NCI-H774 (cell line): ENCODE measurements around the gene DPYSL3.

Experiments used
- DNase-seq: peaks from one replicate; lab custom pipeline; 2025; lab: John Stamatoyannopoulos, UW

The DPYSL3 gene

DNA sequence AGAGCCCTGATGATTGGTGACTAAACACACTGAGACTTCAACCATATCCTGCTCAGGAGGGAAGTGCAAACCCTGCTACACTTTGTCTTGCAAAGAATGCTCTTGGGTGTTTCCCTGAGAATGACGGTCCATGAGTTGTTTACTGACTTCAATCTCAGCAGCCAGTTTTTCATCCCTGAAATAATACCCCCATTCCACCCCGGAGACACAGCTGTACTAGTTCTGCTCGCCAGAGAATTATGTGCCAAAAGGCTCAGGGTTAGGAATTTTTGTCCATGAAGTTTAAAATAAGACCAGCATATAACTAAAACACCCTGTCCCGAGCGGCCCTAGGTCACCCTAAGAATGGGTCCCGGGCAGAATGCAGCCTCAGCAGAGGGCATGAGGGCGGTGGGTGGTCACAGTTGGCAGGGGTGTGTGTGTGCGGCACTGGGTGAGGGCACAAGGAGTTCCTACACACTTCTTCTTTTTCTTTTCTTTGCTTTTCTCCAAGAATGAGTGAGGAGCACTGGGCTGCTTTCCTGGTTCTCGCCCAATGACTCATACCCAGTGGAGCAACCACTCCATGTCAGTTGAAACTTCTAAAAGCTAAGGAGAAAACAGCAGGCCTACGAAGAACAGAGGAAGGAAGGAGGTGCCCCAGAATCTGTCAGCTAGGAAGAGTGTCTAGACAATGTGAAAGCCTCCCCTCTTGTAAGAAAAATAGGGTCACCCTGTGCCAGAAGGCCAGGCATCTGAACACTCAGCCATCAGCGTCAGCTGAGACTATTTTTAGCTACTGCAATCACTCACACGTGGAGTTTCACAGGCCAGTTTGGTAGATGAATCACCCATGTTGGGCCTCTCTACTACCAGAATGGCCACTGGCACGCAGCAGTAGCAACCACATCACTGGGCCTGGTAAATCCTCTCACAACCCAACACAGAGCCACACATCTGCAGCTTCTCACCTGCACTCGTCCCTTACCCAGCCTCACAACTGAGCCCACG is 105.9 kb downstream of the DPYSL3 start:
- DNase-seq, result no peak

DNA sequence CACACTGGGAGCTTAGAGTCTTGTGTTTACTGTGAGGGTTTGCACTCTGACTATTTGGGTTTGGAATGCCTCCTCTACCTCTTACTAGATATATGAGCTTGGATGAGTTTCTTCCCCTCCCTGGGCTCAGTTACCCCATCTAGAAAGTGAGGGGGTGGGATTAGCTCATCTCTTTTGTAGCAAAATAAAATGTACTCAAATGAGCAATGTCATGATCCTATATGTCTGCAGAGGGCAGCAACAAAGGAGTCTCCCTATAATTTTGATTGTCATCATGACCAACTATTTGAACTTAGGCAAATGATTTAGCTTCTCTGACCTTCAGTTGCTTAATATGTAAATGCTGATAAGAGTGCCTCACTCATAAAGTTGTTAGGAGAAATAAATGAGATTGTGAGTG is 109.0 kb downstream of the DPYSL3 start:
- DNase-seq, result no peak

DNA sequence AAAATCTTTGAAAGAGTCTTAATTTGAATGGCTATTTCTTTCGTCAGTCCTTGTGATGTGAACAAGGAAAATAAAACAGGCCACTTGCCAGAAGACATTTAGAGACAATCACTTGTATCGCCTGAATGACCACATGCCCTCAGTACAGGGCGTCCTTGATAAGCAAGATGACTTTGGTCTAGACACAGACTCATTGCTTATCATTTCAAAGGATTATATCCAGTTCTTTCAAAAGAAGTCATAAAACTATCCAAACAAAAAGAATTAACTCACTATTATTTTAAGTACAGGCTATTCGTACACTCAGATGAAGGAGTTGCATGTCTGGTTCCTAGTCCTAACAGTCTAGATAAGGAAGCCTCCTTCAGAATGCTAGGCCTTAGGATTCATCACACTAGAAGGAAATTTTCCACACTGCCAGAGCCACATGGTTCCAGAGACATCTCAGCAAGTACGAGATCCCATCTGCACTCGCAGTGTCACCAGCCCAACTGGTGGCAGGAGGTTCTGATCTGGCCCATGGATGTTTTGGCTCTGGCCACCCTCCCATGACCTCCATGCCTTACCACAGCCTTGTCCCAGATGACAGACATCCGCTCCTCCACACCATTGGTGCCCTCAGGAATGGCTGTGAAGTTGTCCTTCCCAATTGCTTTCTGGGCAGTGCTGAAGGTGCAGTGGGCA is 109.6 kb downstream of the DPYSL3 start:
- no peak for DNase-seq

DNA sequence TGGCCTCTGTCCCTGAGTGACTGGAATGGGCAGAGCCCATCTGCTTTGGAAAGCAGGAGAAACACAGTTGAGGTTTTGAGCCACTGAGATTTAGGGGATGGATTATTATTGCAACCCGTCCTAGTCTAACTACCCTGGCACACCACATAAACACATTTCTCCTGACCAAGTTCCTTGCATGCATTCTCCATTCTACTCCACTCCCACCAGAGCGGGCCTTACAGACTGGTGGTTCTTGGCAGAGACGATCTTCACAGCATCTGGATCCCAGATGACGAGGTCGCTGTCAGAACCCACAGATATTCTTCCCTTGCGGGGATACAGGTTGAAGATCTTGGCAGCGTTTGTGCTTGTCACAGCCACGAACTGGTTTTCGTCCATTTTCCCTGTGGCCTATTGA is 111.0 kb downstream of the DPYSL3 start:
- no peak for DNase-seq

DNA sequence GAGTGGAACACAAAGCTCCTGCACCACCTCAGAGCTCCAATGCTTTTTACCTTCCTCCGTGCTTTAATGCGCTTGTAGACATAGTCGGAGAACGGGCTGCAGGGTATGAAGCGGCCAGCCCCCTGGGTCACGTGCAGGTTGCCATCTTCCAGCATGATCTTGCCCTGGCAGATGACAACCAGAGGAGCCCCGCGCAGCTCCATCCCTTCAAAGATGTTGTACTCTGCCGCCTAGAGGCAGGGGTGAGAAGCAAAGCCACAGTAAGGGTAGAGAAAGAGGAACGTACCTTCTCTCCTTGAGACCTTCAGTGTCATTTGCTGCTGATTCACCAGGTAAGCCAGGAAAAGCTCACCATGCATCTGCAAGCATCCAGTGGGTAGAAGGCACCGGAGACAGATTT is 112.3 kb downstream of the DPYSL3 start:
- no peak for DNase-seq

DNA sequence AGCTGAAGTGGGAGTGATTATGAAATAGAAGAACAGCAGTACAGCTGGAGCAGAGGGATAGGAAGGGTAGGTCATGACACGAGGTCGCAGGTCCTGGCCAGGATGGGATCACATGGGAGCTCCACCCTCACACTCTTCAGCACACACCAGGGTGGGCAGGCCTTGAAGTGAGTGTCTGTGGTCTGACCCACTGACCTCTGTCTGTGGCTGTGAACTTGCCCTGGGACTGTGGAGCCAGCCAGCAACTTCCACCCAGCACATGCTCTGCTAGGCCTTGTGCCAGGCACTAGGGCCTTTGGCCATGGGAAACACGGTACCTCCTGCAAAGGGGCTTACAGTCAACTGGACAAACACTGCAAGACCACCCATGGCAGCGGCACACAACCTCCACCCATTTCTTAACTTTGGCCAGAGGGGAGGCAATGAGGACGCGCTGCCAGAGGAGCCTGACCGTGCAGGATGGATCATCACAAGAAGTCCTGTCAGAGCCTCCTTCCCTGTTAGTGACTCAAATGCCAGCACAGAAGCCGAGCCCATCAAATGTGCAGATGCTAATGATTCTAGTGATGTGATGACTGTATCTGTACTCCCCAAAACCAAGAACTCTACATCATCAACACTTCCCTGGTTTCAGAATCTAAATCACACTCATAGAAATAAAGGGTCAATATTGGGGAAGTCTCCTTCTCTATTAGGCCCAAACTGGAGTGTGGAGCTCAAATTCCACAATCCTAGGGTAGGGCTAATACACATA is 113.6 kb downstream of the DPYSL3 start:
- DNase-seq, result no peak

DNA sequence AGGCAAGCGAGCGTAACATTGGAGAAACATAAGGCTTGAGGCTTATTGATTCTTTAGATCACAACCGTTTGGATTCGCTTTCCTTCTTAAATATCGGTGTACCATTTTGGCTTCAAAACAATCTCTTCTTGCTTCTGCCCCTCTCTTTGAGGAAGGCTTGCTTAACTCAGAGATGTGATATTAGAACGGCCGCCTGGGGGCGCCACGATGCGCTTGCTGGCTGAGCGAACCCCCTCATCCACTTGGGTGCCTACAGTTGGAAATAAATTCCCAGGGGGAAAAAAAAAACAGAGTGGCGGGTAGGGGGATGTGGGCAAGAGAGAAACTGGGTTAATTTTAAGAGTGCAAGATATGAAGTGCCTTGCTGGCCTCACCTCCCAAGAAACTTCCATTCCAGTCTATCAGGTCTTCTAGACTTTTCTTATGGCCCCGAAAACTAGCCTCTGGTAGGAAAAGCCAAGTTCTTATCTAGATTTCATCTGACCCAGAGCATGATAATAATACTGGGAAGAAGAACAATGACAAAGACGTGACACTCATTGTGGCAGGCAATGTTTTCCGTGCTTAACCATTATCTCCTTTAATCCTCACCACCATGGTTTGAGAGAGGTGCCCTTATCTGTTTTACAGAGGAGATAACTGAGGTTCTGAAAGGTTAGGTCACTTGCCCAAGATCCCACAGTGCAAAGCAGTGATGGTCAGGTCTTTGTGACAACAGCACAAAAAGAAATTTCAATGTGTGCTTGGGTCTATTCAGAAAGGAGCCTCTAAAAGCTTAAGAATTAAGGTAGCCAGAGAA is 115.8 kb downstream of the DPYSL3 start:
- DNase-seq, result no peak

DNA sequence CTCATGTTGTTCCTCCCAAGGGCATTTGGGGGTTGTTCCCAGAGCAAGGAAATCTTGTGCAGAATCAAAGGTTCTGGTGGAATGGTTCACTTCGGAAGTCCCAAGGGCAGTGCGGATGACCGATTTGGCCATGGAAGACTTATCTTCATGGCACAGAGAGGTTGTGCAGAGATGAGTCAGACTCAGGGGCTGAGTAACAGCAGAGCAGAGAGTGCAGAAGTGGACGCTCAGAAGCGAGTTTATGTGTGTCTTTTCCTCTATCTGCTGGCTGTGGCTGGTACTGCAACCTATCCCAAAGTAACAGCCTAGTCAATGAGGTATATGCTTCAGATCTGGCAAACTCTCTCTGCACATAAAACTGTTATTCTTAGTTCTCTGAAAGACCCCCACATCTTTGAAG is 118.1 kb downstream of the DPYSL3 start:
- DNase-seq, result no peak

DNA sequence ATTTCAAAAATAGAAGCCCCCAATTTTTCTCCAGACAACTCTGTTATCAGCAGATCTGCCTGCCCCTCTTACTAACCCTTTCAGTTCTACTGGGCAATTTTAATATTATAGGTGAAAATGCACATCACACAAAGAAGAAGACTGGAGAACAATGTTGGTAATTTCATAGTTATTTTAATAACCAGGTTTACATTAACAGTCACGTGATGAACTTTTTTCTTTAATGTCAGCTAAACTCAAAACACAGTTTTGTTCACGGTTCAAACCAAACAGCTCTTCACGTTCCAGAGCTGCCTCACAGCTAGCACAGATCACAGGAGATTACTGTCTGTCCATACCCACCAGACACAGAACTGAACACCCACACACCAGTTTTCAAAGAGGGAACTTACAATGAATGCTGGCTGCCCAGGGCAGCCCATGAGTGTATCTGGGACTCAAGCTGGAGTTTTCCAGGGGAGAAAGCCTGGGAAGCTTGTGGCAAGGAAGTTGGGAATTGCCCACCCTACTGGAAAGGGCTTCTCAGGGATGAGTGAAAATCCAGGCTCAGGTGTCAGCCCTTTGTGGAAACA is 119.1 kb downstream of the DPYSL3 start:
- no peak for DNase-seq

DNA sequence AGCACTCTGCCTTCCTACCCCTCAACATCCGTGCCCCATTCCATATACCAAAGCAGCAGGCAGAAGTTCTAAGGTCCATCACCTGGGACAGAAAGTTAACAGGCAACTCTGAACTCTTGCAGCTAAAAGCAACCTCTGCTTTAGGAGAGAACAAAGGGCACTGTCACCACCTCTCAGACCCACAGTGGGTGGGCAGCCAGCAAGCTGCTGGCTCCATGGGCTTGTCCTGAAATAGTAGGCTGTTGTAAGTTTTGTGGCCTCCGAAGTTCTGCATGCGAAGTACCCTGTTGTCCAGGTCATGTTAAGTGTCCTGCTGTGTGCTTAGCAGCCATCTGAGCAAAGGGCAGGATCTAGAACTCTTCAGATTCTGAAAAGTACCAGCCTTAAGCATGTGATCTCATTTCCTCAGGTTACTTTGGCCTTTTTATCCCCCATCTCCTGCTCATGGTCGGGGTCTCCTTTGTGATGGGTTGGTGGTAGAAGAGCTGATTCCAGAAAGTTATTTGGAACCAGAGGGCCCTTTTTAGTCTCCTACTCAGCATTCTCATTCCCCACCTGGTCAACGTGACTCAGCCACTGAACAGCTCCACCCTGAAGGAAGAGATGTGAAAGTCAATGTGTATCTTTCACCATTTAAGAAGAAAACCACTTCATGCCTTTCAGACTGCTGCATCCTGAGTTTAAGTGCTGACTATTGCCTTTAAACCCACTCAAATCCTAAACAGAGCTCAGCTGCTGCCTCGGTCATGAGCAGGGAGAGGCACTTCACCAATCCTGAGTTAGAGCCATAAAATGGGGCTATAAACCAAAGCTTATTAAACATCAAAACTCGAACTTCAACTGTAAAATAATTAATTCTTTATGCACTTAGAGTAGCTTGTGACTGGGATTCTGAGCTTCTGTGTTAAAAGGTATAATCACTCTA is 121.4 kb downstream of the DPYSL3 start:
- DNase-seq, result no peak

DNA sequence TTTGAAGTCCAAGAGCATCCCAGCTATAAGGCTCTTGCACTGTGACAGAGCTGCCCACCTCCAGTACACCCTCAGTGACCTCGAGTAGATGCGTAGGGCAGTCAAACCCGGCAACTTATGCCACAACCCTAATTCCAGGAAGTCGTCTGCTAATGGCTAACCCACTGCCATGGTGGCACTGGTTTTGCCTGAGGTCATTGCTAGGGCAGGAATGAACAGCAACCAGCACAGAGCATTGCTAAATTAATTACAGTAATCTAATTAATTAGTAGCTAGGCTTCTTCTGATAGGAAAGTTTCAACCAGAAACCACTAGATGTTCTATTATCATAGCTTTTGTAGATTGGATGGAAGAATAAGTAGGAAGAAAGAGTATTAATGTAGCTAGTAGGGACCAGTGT is 122.8 kb downstream of the DPYSL3 start:
- DNase-seq, result no peak

DNA sequence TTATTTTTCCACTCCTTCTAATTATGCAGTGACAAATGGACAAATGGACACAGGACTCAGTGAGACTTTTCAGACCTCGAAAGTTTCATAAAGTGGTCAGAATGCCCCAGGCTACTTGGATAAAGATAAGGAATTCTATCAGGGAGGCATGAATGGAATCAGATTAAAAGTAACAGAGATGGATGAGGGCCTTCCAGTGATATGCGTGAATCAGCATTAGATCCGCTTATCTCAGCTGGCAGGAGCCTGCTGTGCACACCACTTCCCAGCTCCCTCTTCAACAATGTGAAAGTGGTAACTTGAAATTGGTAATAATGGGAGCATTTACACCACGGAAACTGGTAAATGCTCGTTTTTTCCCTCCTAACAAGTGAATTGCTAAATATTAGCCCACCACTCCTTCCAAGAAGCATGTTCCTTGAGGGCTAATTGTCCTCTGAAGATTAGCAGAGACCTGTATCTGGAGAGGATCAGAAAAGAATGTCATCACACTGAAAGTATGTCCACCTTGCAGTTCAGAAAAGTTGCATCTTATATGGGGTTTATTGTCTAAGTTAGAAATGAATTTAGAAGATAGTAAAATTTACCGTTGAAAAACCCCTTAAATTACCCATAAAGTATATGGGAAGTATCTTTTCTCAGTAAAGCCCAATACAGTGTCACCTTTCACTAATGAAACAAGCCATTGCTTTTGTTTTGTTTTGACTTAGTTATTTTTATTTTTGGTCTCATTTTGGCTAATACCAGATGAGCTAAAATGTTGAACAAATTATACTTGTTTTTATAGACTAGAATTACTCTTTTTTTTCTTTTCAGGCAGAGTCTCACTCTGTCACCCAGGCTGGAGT is 125.3 kb downstream of the DPYSL3 start:
- no peak for DNase-seq

DNA sequence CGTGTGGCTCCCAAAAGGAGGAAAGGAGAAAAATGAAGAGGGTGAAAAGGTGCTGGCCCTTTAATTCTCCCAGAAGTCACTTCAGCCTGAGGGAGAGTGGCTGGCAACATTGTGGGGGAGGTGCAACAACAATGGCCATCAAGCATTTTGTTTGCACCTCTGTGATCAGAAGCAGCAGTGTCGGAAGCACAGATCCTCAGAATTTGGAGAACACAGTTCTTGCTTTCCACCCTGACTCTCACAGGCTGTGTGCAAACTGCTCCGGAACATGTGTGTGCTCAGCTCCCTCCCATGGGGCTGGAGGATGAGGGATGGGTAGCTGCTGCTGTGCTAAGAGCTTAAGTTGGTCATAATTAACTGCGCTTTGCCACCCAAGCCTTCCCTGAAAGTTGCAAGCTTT is 127.1 kb downstream of the DPYSL3 start:
- no peak for DNase-seq

DNA sequence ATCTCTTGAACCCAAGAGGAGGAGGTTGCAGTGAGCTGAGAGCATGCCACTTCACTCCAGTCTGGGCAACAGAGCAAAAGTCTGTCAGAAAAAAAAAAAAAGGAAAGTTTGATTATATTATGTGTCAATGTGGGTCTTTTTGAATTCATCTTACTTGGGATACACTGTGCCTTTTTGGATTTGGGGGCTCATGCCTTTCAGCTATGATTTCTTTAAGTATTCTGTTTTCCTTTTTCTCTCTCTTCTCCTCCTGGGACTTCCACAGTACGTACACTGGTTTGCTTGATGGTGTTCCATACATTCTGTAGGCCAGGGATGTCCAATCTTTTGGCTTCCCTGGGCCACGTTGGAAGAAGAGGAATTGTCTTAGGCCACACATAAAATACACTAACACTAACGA is 128.3 kb downstream of the DPYSL3 start:
- no peak for DNase-seq

DNA sequence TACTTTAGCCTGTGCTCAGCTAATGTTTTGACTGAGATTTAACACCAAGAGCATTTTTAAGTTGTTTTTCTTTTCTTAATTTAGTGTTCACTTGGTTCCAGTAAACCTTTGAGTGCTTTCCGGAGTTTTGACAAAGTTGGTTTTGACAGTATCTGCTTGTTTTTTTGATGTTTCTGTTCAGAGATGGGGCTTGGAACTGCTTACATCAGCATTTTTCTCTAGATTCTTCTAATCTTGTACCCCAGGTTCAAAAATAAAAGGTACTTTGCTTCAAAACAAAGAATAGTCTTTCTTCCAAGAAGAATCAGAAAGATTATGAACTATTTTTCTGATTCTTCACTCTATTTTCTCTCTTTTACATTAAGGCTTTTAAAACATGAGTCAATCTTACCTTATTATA is 132.2 kb downstream of the DPYSL3 start:
- DNase-seq, result no peak

DNA sequence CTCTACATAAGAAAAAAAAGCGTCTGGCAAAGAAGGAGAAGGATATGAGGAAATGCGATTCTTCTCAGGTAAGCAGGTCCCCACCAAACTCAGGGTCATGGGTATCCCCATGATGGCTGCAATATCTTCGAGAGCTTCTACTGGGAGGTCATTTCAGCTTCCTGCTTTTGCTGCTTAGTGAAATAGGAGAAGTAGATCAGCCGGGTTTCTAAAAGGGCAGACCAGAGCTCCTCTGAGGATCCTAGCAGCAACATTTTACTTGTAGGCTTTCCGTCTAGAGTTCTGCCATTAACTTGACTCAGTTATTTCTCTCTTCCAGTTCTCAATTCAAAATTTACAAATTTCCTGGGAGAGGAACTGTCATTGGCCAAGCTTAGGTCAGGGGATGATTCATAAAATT is 134.7 kb downstream of the DPYSL3 start:
- no peak for DNase-seq

DNA sequence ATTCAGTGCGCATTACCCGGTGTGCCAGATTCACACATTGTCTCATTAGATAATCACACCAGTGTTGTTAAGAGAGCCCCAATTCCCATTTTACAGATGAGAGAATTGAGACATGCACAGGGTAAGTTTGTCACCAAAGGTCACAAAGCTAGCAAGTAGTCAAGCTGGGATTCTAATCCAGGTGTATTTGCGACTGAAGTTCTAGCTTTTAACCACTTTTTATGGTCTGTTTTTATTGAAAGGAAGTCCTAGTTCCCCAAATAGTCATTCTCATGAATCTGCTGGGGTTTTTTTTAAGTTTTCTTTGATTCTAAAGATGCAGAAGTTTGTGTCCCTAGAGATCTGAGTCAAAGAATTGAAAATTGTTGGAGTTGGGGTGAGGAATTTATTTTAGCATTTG is 136.5 kb downstream of the DPYSL3 start:
- DNase-seq, result no peak

DNA sequence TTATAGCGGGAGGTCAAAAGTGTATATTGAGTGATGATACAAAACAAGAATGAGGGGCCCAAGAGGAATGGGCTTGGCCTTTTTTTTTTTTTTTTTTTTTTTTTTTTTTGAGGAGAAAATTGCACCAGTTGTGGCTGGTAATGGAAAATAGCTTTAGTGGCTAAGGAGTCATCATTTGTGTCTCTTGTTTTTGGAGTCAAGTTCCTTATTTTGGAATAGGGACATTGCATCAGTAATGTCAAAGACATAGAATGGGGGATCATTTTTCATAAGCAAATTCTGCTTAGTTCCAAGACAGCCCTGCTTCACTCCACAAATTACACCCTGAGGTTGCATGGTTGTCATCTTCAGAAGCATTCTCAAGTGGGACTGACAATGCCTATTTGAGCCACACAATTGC is 137.7 kb downstream of the DPYSL3 start:
- DNase-seq, result no peak

DNA sequence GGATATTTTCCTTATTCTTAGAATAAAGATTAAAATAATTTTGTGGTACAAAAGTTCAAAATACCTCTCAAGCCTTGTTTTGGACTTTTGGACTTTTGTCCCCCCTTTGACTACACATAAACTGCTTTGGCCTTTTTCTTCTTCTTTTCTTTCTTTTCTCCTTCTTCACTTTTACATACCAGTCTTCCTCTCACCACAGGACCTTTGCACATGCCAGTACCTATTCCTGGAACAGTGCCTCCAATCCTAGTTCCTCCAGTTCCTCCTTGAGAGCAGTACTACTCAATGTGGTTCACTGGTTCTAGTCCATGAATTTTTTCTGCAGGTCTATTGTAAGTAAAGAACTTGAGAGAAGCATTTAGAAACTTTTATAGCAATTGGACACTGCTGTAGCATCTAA is 138.6 kb downstream of the DPYSL3 start:
- no peak for DNase-seq
